Activated CD4-positive, alpha-beta memory T cell treated with anti-CD3 and anti-CD28 coated beads for 36 hours (primary cell): Measurements from ENCODE around the gene ALDH5A1. TPM values are rescaled to one million over a fixed set of nuclear protein-coding genes. Genes with fewer than 3 reads are reported as not detected.

Experiments used
- CTCF ChIA-PET: fragments of 350-600 bp; sonication (Branson Sonifier 250); formaldehyde crosslinking; loops from one replicate; lab custom pipeline; 2021; ENCODE audit warnings: antibody characterized with exemption, inconsistent platforms; lab: Charles Lee
- POLR2A ChIA-PET: fragments of 350-600 bp; sonication (Branson Sonifier 250); formaldehyde crosslinking; loops from one replicate; lab custom pipeline; 2021; ENCODE audit warnings: antibody characterized with exemption; lab: Charles Lee
- DNase-seq: peaks from one replicate; pipeline ENCODE4 v3.0.0-alpha.2; 2020
- H3K27ac Mint-ChIP-seq: one replicate; pipeline ENCODE4 v1.8.0; 2021; ENCODE audit warnings: mixed read lengths
- H3K27me3 Mint-ChIP-seq: one replicate; pipeline ENCODE4 v1.8.0; 2021; ENCODE audit warnings: mixed read lengths
- H3K36me3 Mint-ChIP-seq: one replicate; pipeline ENCODE4 v1.8.0; 2021; ENCODE audit warnings: mixed read lengths
- H3K4me1 Mint-ChIP-seq: one replicate; pipeline ENCODE4 v1.8.0; 2021; ENCODE audit warnings: low read depth, mixed read lengths
- H3K4me3 Mint-ChIP-seq: one replicate; pipeline ENCODE4 v1.8.0; 2021; ENCODE audit warnings: mild to moderate bottlenecking, mixed read lengths
- H3K9me3 Mint-ChIP-seq: one replicate; pipeline ENCODE4 v1.8.0; 2021; ENCODE audit warnings: mixed read lengths
- intact Hi-C: fragments of 100-400 bp; cut with micrococcal nuclease; formaldehyde crosslinking; loops from one replicate; pipeline ENCODE4 v1.15.1; 2023
- total RNA-seq, 2 experiments: library from RNA; stranded (reverse); gene quantifications; one replicate each; pipeline ENCODE4 v1.2.3, GENCODE V29; 2021

ALDH5A1 gene
- total RNA-seq, 2 experiments from 2014 or later, result 13.1 to 13.9 TPM

DNA sequence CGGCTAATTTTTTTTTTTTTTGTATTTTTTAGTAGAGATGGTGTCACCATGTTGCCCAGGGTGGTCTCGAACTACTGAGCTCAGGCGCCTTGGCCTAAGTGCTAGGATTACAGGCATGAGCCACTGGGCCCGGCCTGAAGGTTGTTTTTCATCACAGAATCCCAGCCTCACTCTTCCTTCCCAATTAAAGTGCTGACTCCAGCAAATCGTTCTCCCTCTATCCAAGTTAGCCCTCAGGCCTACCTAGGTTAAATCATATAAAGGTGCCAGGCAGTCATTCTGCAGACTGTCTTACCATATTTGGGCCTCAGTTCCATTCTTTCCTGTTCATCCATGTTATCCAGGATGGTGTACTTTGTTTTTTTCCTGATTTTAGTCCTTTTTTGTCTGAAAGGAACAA is 56.4 kb downstream of the ALDH5A1 start:
- Mint-ChIP-seq H3K9me3 (no peaks in the 10 kb centered on the region), H3K36me3 (no peaks in the 10 kb centered on the region), H3K27me3 (peaks cover 7% of the 10 kb centered on the region), H3K4me1 (peaks cover 6% of the 10 kb centered on the region), H3K27ac (no peak overlapping the region), H3K4me3 (no peak overlapping the region)
- DNase-seq, result no peak
- ChIA-PET CTCF (interaction anchor here (1.4 kb wide), 1 partner anchor 33 kb away, joined by 5 read pairs; no protein-coding TSS in a partner anchor), POLR2A (no interaction called here)
- intact Hi-C loops, result no loop called here

DNA sequence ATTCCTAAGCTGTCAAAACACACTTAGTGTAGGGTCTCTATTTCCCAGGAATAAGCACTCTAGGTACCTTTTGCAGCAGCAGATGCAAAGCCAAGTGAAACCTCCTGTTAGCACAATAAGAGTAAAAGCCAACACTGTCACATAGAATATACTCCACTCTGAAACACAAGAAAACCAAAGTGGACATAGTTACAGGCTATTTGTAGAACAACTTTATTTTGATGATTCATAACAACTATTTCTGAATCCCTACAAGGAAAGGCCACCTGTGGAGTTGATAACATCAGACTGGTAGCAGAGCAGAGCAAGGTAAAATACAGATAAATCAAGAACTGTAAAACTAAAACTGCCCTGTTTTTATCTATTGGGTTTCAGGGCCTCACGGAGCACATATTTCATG is 59.7 kb downstream of the ALDH5A1 start:
- no peaks in the 10 kb centered on the region for H3K9me3 Mint-ChIP-seq
- DNase-seq, result no peak
- ChIA-PET POLR2A (no interaction called here), CTCF (no interaction called here)
- no peaks in the 10 kb centered on the region for H3K27me3 Mint-ChIP-seq
- intact Hi-C loops, result no loop called here
- H3K36me3 Mint-ChIP-seq, result no peaks in the 10 kb centered on the region
- H3K4me3 Mint-ChIP-seq, result no peak overlapping the region
- no peak overlapping the region for H3K27ac Mint-ChIP-seq
- no peaks in the 10 kb centered on the region for H3K4me1 Mint-ChIP-seq

DNA sequence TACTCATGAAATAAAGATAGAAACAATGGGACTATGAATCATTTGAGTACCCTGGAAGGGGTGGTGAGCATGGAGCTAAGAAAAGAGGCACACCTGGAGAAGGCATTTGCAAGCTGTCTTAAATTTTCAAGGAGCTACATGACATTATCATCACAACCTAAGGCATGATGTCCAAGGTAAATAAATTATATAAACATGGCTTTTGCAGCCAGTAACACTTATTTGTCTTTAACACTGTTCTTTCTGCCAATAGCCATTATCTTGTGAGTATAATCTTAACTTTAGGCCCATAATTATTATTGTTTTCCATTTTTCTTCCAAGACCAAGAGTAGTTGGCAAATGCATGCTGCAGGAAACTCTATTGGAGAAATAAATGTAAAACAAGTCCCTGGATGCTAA is 63.7 kb downstream of the ALDH5A1 start:
- H3K4me3 Mint-ChIP-seq, result no peak overlapping the region
- no peak overlapping the region for H3K27ac Mint-ChIP-seq
- H3K36me3 Mint-ChIP-seq, result no peaks in the 10 kb centered on the region
- H3K9me3 Mint-ChIP-seq, result no peaks in the 10 kb centered on the region
- no peaks in the 10 kb centered on the region for H3K27me3 Mint-ChIP-seq
- POLR2A ChIA-PET, result no interaction called here
- no peaks in the 10 kb centered on the region for H3K4me1 Mint-ChIP-seq
- CTCF ChIA-PET, result interaction anchor here (0.9 kb wide), 1 partner anchor 21 kb away, joined by 3 read pairs; no protein-coding TSS in a partner anchor
- intact Hi-C loops, result no loop called here
- no peak for DNase-seq

DNA sequence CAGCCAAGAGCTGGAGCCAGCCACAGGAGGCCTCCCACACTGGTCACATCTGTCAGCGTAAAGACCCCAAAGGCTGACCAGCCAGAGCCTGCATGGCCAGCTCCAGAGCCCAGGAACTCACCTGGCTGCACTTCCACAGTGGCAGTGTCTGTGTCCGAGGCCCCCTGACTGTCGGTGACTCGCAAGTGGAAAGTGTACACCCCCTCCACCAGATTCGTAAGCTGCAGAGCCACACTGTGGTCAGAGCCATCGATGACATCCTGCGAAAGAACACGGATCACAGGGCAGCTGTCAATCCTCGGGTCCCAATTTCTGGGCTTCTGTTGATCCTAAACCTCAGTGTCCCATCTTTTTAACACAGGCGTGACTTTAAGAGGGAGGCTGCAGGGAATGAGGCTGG is 69.3 kb downstream of the ALDH5A1 start:
- POLR2A ChIA-PET, result no interaction called here
- no peaks in the 10 kb centered on the region for H3K27me3 Mint-ChIP-seq
- no peak overlapping the region for H3K4me3 Mint-ChIP-seq
- CTCF ChIA-PET, result interaction anchor here (1.2 kb wide), 1 partner anchor 20 kb away, joined by 4 read pairs; no protein-coding TSS in a partner anchor
- no peak for DNase-seq
- no peak overlapping the region for H3K27ac Mint-ChIP-seq
- no peaks in the 10 kb centered on the region for H3K36me3 Mint-ChIP-seq
- no peaks in the 10 kb centered on the region for H3K4me1 Mint-ChIP-seq
- intact Hi-C loops, result no loop called here
- no peaks in the 10 kb centered on the region for H3K9me3 Mint-ChIP-seq

DNA sequence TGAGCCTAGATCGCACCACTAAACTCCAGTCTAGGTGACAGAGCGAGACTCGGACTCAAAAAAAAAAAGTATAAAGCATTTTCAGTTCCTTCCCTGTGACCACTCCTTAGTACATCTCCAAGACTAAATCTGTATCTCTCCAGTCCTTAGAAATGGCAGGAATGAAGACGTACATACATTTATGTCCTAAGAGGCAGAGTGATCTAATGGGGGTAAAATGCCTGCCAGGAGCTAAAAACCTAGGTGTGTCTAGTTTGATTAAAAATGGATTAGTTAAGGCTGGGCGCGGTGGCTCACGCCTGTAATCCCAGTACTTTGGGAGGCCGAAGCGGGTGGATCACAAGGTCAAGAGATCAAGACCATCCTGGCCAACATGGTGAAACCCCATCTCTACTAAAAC is 70.4 kb downstream of the ALDH5A1 start:
- Mint-ChIP-seq H3K4me1 (no peaks in the 10 kb centered on the region), H3K27ac (no peak overlapping the region), H3K9me3 (no peaks in the 10 kb centered on the region), H3K4me3 (no peak overlapping the region), H3K36me3 (no peaks in the 10 kb centered on the region), H3K27me3 (no peaks in the 10 kb centered on the region)
- ChIA-PET POLR2A (no interaction called here), CTCF (interaction anchor here (1.2 kb wide), 1 partner anchor 19 kb away, joined by 4 read pairs; no protein-coding TSS in a partner anchor)
- DNase-seq, result no peak
- intact Hi-C loops, result no loop called here

DNA sequence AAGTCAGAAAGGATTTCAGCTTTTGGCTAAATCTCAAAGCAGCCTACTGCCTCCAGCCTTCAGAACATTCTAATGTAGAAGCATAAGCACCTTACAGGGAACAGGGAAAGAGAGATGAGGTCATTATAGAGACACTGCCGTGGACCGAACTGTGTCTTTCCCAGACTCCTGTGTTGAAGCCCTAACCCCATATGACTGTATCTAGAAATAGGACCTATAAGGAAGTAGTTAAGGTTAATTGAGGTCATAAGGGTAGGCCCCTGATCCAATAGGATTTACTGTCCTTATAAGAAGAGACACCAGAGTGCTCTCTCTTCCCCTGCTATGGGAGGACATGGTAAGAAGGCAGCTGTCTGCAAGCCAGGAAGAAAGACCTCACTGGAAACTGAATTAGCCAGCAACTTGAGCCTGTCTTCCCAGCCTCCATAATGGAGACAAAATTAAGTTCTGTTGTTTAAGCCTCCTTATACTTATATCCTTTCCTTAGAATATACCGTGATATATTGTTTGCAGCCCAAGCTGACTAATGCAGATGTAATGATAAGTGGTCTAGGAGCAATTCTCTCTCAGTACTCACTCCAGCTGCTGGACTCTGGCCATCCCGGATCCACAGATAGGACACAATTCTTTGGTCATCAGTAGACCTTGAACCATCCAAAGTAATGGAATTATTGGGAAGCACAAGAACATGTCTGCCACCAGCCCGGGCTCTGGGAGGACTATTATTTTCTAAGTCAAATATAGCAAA is 71.4 kb downstream of the ALDH5A1 start:
- intact Hi-C loops, result no loop called here
- H3K9me3 Mint-ChIP-seq, result no peaks in the 10 kb centered on the region
- no peaks in the 10 kb centered on the region for H3K36me3 Mint-ChIP-seq
- H3K4me3 Mint-ChIP-seq, result no peak overlapping the region
- no peak for DNase-seq
- no peak overlapping the region for H3K27ac Mint-ChIP-seq
- CTCF ChIA-PET, result interaction anchor here (0.6 kb wide), 1 partner anchor 29 kb away, joined by 3 read pairs; no protein-coding TSS in a partner anchor
- POLR2A ChIA-PET, result no interaction called here
- H3K27me3 Mint-ChIP-seq, result no peaks in the 10 kb centered on the region
- no peaks in the 10 kb centered on the region for H3K4me1 Mint-ChIP-seq

DNA sequence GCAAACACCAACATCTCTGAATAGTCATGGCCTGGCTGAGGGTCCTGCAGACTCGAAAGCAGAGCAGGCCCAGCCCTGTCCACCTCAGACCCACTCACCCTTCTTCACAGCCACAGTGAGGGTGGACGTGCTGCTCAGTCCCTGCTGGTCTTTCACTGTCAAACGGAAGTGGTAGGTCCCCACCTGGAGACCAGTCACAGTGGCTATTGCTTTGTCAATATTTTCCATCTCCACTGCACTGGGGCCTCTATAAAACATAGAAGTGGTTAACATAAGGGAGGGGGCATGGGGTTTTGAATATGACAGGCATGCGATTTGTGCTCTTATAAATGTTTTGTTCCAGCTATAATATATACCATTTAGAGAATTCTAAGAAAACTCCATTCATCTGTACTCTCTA is 73.9 kb downstream of the ALDH5A1 start:
- Mint-ChIP-seq H3K4me1 (no peaks in the 10 kb centered on the region), H3K9me3 (no peaks in the 10 kb centered on the region), H3K27ac (no peak overlapping the region), H3K4me3 (no peak overlapping the region), H3K27me3 (no peaks in the 10 kb centered on the region), H3K36me3 (no peaks in the 10 kb centered on the region)
- POLR2A ChIA-PET, result no interaction called here
- CTCF ChIA-PET, result interaction anchor here (1.9 to 3.6 kb wide), 2 partner anchors 13 to 21 kb away, joined by 6 to 19 read pairs; no protein-coding TSS in a partner anchor
- DNase-seq, result no peak
- intact Hi-C loops, result no loop called here

DNA sequence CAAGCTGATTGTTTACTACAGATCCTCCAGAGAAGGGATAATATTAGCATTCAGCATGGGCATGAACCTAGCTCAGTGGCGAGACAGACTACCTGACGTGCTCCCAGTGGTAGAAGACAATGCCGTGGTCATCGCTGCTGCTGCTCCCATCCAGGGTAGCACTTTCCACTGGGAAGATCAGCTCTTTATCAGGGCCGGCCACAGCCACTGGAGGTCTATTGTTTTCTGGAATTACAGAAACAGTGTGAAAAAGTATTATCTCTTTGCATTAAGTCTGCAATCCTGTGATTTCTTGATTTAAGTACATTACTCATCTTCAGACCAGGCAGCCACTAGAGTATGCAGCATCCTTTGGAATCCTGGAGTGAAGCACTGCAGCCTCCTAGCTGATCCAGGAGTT is 75.0 kb downstream of the ALDH5A1 start:
- ChIA-PET CTCF (interaction anchor here (3.6 kb wide), 1 partner anchor 12 kb away, joined by 19 read pairs; no protein-coding TSS in a partner anchor), POLR2A (no interaction called here)
- H3K27ac Mint-ChIP-seq, result no peak overlapping the region
- no peak for DNase-seq
- no peaks in the 10 kb centered on the region for H3K27me3 Mint-ChIP-seq
- H3K36me3 Mint-ChIP-seq, result no peaks in the 10 kb centered on the region
- no peaks in the 10 kb centered on the region for H3K4me1 Mint-ChIP-seq
- intact Hi-C loops, result no loop called here
- H3K9me3 Mint-ChIP-seq, result no peaks in the 10 kb centered on the region
- H3K4me3 Mint-ChIP-seq, result no peak overlapping the region

DNA sequence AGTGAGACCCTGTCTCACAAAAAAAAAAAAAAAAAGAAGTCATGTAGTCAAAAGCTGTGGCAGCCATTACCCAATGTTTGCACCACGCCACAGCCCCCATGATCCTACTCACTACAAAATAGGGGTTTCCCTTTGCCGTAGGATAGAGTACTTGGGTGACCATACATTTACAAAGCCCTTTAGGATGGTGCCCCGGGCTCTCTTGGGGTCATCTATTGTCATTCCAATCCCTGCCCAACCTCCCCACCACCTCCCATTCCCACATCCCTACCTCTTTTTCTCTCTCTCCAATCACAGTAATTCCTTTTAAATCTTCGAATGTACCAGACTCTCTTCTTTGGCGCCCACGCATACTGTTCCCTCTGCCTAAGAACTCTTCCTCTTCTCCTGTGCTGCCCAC is 76.6 kb downstream of the ALDH5A1 start:
- DNase-seq, result no peak
- Mint-ChIP-seq H3K36me3 (no peaks in the 10 kb centered on the region), H3K4me3 (no peak overlapping the region), H3K4me1 (no peaks in the 10 kb centered on the region), H3K9me3 (no peaks in the 10 kb centered on the region), H3K27me3 (no peaks in the 10 kb centered on the region), H3K27ac (no peak overlapping the region)
- ChIA-PET CTCF (interaction anchor here (1.0 to 2.6 kb wide), 3 partner anchors 10 to 76 kb away, joined by 3 to 18 read pairs (median 7); partner anchors contain the start of gene ALDH5A1), POLR2A (no interaction called here)
- intact Hi-C loops, result no loop called here

DNA sequence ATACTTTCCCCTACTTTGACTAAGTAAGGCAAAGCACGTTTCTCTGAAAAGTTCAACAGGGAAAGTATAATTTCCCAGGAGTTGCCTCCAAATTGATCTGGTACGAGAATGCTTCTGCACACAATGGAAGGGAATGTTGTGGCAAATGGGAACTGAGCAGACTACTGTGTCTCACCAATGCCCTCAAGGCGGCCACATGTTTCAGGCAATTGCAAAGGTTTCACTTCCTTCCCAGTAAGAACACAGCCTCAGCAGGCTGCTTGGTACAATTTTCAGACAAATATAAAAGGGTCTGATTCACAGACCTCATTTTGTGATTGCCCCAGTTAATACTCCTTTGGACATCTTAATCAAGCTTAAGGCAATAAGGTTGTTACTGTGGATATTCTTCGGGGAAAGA is 80.0 kb downstream of the ALDH5A1 start:
- H3K4me1 Mint-ChIP-seq, result no peaks in the 10 kb centered on the region
- POLR2A ChIA-PET, result no interaction called here
- H3K9me3 Mint-ChIP-seq, result no peaks in the 10 kb centered on the region
- no peaks in the 10 kb centered on the region for H3K27me3 Mint-ChIP-seq
- CTCF ChIA-PET, result no interaction called here
- DNase-seq, result no peak
- intact Hi-C loops, result no loop called here
- no peak overlapping the region for H3K4me3 Mint-ChIP-seq
- no peak overlapping the region for H3K27ac Mint-ChIP-seq
- no peaks in the 10 kb centered on the region for H3K36me3 Mint-ChIP-seq

DNA sequence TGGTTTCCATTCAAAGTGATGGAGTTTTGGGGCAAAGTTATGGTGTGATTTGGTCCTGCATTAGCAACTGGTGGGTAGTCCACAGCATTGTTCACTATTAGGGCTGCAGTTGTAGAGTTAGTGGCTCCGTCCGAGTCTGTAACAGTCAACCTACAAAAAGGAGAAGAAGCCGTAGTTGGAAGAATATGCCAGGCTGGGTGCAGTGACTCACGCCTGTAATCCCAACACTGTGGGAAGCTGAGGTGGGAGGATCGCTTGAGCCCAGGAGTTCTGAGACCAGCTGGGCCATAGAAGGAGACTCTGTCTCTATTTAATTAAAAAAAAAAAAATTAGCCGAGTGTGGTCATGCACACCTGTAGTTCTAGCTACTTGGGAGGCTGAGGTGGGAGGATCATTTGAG is 81.7 kb downstream of the ALDH5A1 start:
- no peak for DNase-seq
- Mint-ChIP-seq H3K36me3 (no peaks in the 10 kb centered on the region), H3K4me1 (no peaks in the 10 kb centered on the region), H3K27me3 (no peaks in the 10 kb centered on the region), H3K4me3 (no peak overlapping the region), H3K27ac (no peak overlapping the region), H3K9me3 (no peaks in the 10 kb centered on the region)
- intact Hi-C loops, result no loop called here
- ChIA-PET CTCF (interaction anchor here (0.7 to 1.4 kb wide), 2 partner anchors 41 to 189 kb away, joined by 3 read pairs; no protein-coding TSS in a partner anchor), POLR2A (no interaction called here)

DNA sequence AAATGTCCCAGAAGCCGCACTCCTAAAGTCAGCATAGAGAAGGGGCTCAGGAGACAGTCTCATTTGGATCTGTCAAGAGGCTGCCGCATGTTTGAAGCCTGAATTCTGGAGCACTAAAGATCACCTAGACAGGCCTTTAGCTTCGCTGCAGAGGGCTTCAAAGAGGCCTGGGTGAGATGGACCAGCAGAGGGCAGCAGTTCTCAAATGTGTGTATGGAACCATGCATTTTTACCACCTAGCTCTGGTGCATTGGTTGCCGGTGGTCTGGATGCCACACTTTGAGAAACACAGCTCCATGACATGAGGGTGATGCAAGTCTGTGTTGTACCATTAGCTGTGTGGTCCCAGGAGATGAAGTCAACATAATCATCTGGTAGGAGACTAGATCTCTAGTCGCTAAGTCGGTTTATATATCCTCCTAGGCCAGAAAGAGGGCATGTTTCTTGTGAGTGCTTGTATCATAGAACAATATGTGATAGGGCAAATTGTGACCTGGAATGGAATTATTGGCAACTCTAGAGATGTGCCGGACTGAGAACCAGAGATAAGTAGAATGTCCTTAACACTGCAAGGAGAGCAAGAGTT is 86.4 kb downstream of the ALDH5A1 start:
- no peaks in the 10 kb centered on the region for H3K27me3 Mint-ChIP-seq
- H3K4me3 Mint-ChIP-seq, result no peak overlapping the region
- peaks cover 2% of the 10 kb centered on the region for H3K4me1 Mint-ChIP-seq
- intact Hi-C loops, result loop anchor here (1.0 to 5.0 kb wide), 3 partner anchors 185 to 491 kb away; no protein-coding TSS in a partner anchor
- no peaks in the 10 kb centered on the region for H3K9me3 Mint-ChIP-seq
- no peak overlapping the region for H3K27ac Mint-ChIP-seq
- no peaks in the 10 kb centered on the region for H3K36me3 Mint-ChIP-seq
- CTCF ChIA-PET, result interaction anchor here (0.7 to 8.8 kb wide), 61 partner anchors 9 to 490 kb away, joined by 3 to 117 read pairs (median 5); partner anchors contain the start of genes ACOT13, ALDH5A1, C6orf62 and GMNN
- POLR2A ChIA-PET, result no interaction called here
- DNase-seq, result peak; percentile 85
